Endothelial cell of hepatic sinusoid (primary cell): Measurements from ENCODE around the gene GDF10.

Experiments used
- in situ Hi-C: cut with HindIII; loops from 2 replicates; pipeline ENCODE4 v1.10.0; 2017; ENCODE audit warnings: low sequenced_read_pairs

GDF10 gene

GRCh38 chr10:47331491-47331890 lies 31.5 kb downstream of the GDF10 start:
- in situ Hi-C loops, result no loop called here

GRCh38 chr10:47331954-47332353 lies 32.0 kb downstream of the GDF10 start:
- in situ Hi-C loops, result no loop called here

- in situ Hi-C loops, result no loop called here
These were observed 32.4 kb downstream of the GDF10 start for GRCh38 chr10:47332371-47332770.

GRCh38 chr10:47332946-47333345 lies 32.9 kb downstream of the GDF10 start:
- in situ Hi-C loops, result no loop called here

GRCh38 chr10:47333532-47333931 lies 33.5 kb downstream of the GDF10 start:
- in situ Hi-C loops, result no loop called here

GRCh38 chr10:47334466-47335295 lies 34.7 kb downstream of the GDF10 start:
- in situ Hi-C loops, result no loop called here

- in situ Hi-C loops, result no loop called here
These were observed 35.9 kb downstream of the GDF10 start for GRCh38 chr10:47335906-47336305.

GRCh38 chr10:47336387-47337134 lies 36.6 kb downstream of the GDF10 start:
- in situ Hi-C loops, result no loop called here

GRCh38 chr10:47337310-47337709 lies 37.3 kb downstream of the GDF10 start:
- in situ Hi-C loops, result no loop called here

- in situ Hi-C loops, result no loop called here
These were observed 39.3 kb downstream of the GDF10 start for GRCh38 chr10:47339186-47339735.

- in situ Hi-C loops, result no loop called here
These were observed 40.0 kb downstream of the GDF10 start for GRCh38 chr10:47339759-47340607.

- in situ Hi-C loops, result no loop called here
These were observed 40.7 kb downstream of the GDF10 start for GRCh38 chr10:47340608-47341170.

- in situ Hi-C loops, result no loop called here
These were observed 45.2 kb downstream of the GDF10 start for GRCh38 chr10:47344996-47345870.

- in situ Hi-C loops, result no loop called here
These were observed 46.7 kb downstream of the GDF10 start for GRCh38 chr10:47346581-47347302.

- in situ Hi-C loops, result no loop called here
These were observed 47.3 kb downstream of the GDF10 start for GRCh38 chr10:47347303-47347675.

GRCh38 chr10:47348138-47348651 lies 48.2 kb downstream of the GDF10 start, which contains the start of gene RBP3:
TSS of gene RBP3 (plus strand) at chr10:47348363. CDS start at chr10:47348485, 122 bp downstream.
- in situ Hi-C loops, result no loop called here

- in situ Hi-C loops, result no loop called here
These were observed 48.9 kb downstream of the GDF10 start for GRCh38 chr10:47348661-47349470.

- in situ Hi-C loops, result no loop called here
These were observed 49.5 kb downstream of the GDF10 start for GRCh38 chr10:47349516-47349915.
